ENCODE measurements around the gene ARMC5.

ARMC5 gene

GRCh38 chr16:31417916-31418315 lies 41.4 kb upstream of the ARMC5 start:
- Histone ChIP-seq H3K27ac (ENCODE audit: low read length) (no peak overlapping the region), H3K9me3 (ENCODE audit: insufficient read depth, low read length) (no peaks in the 10 kb centered on the region), H3K4me3 (ENCODE audit: low read length) (no peak overlapping the region), H3K27me3 (ENCODE audit: low read depth, low read length) (peaks cover 4% of the 10 kb centered on the region; the same call in 1 of the 2 replicates), H4K20me1 (ENCODE audit: insufficient read depth, low read length) (no peaks in the 10 kb centered on the region), H3K79me2 (ENCODE audit: low read length) (no peaks in the 10 kb centered on the region), H3K36me3 (replicated peaks; ENCODE audit: low read depth, low read length) (no peaks in the 10 kb centered on the region), H3K4me1 (ENCODE audit: low read length) (no peaks in the 10 kb centered on the region), H2AFZ (ENCODE audit: low read depth, low read length) (no peak overlapping the region), H3K9ac (ENCODE audit: low read length) (no peak overlapping the region), H3K4me2 (ENCODE audit: low read length) (no peak overlapping the region)
- TF ChIP-seq CTCF (IDR thresholded peaks at IDR 0.05; ENCODE audit: low read depth, low read length) (no peak), EZH2phosphoT487 (IDR thresholded peaks at IDR 0.05; ENCODE audit: low read depth) (no peak)

- no peaks in the 10 kb centered on the region for H4K20me1 ChIP-seq (ENCODE audit: insufficient read depth, low read length)
- H3K27me3 ChIP-seq (ENCODE audit: low read depth, low read length), result peaks cover 7% of the 10 kb centered on the region; the same call in 1 of the 2 replicates
- no peaks in the 10 kb centered on the region for H3K36me3 ChIP-seq (replicated peaks; ENCODE audit: low read depth, low read length)
- H3K4me1 ChIP-seq (ENCODE audit: low read length), result no peaks in the 10 kb centered on the region
- H2AFZ ChIP-seq (ENCODE audit: low read depth, low read length), result no peak overlapping the region
- no peaks in the 10 kb centered on the region for H3K9me3 ChIP-seq (ENCODE audit: insufficient read depth, low read length)
- H3K9ac ChIP-seq (ENCODE audit: low read length), result no peak overlapping the region
- no peak overlapping the region for H3K4me3 ChIP-seq (ENCODE audit: low read length)
- no peak overlapping the region for H3K4me2 ChIP-seq (ENCODE audit: low read length)
- no peaks in the 10 kb centered on the region for H3K79me2 ChIP-seq (ENCODE audit: low read length)
- no peak overlapping the region for H3K27ac ChIP-seq (ENCODE audit: low read length)
- TF ChIP-seq EZH2phosphoT487 (IDR thresholded peaks at IDR 0.05; ENCODE audit: low read depth) (no peak), CTCF (IDR thresholded peaks at IDR 0.05; ENCODE audit: low read depth, low read length) (no peak)
These were observed 39.3 kb upstream of the ARMC5 start for GRCh38 chr16:31420037-31420436.

- H3K9ac ChIP-seq (ENCODE audit: low read length), result no peak overlapping the region
- no peak overlapping the region for H3K27ac ChIP-seq (ENCODE audit: low read length)
- no peaks in the 10 kb centered on the region for H3K4me1 ChIP-seq (ENCODE audit: low read length)
- H3K4me3 ChIP-seq (ENCODE audit: low read length), result no peak overlapping the region
- TF ChIP-seq CTCF (IDR thresholded peaks at IDR 0.05; ENCODE audit: low read depth, low read length) (no peak), EZH2phosphoT487 (IDR thresholded peaks at IDR 0.05; ENCODE audit: low read depth) (no peak)
- H3K79me2 ChIP-seq (ENCODE audit: low read length), result no peaks in the 10 kb centered on the region
- no peak overlapping the region for H2AFZ ChIP-seq (ENCODE audit: low read depth, low read length)
- no peak overlapping the region for H3K4me2 ChIP-seq (ENCODE audit: low read length)
- 0 out of 2 replicates have a peak, but pooled peaks cover 4% of the 10 kb centered on the region for H3K27me3 ChIP-seq (ENCODE audit: low read depth, low read length)
- no peaks in the 10 kb centered on the region for H4K20me1 ChIP-seq (ENCODE audit: insufficient read depth, low read length)
- H3K9me3 ChIP-seq (ENCODE audit: insufficient read depth, low read length), result no peaks in the 10 kb centered on the region
- no peaks in the 10 kb centered on the region for H3K36me3 ChIP-seq (replicated peaks; ENCODE audit: low read depth, low read length)
These were observed 37.7 kb upstream of the ARMC5 start for GRCh38 chr16:31421587-31421986.

- Histone ChIP-seq H3K4me3 (ENCODE audit: low read length) (no peak overlapping the region), H3K36me3 (replicated peaks; ENCODE audit: low read depth, low read length) (no peaks in the 10 kb centered on the region), H3K9me3 (ENCODE audit: insufficient read depth, low read length) (no peaks in the 10 kb centered on the region), H3K27me3 (ENCODE audit: low read depth, low read length) (0 out of 2 replicates have a peak, but pooled peaks cover 4% of the 10 kb centered on the region), H2AFZ (ENCODE audit: low read depth, low read length) (no peak overlapping the region), H3K27ac (ENCODE audit: low read length) (no peak overlapping the region), H3K9ac (ENCODE audit: low read length) (no peak overlapping the region), H3K4me2 (ENCODE audit: low read length) (no peak overlapping the region), H4K20me1 (ENCODE audit: insufficient read depth, low read length) (no peaks in the 10 kb centered on the region), H3K4me1 (ENCODE audit: low read length) (no peaks in the 10 kb centered on the region), H3K79me2 (ENCODE audit: low read length) (no peaks in the 10 kb centered on the region)
- no peak for TF ChIP-seq EZH2phosphoT487 (IDR thresholded peaks at IDR 0.05; ENCODE audit: low read depth)
- no peak for TF ChIP-seq CTCF (IDR thresholded peaks at IDR 0.05; ENCODE audit: low read depth, low read length)
These were observed 36.1 kb upstream of the ARMC5 start for GRCh38 chr16:31423241-31423640.
